ENCODE data around the gene RBM46. TPM values are rescaled to one million over a fixed set of nuclear protein-coding genes. Genes with fewer than 3 reads are reported as not detected.

The RBM46 gene
- total RNA-seq (2014; rRNA removed; shearing (Covaris generic); ENCODE audit: low replicate concordance), result 3.5 TPM in 1 of 2 replicates, not detected in the other

GRCh38 chr4:154781126-154781982, at the start of gene RBM46:
Gene RBM46 (plus strand): TSS chr4:154781272. CDS start chr4:154796753, 15,481 bp downstream.
- no peak for DNase-seq (ENCODE audit: low read depth)
- in situ Hi-C loops (cut with HindIII; ENCODE audit: low pct_unique_long_range_greater_than_20kb, low sequenced_read_pairs), result no loop called here

GRCh38 chr4:154731756-154732155, 49.3 kb upstream of the RBM46 start:
- DNase-seq (ENCODE audit: low read depth), result no peak
- in situ Hi-C loops (cut with HindIII; ENCODE audit: low pct_unique_long_range_greater_than_20kb, low sequenced_read_pairs), result no loop called here

GRCh38 chr4:154732669-154733068, 48.4 kb upstream of the RBM46 start:
- DNase-seq (ENCODE audit: low read depth), result no peak
- in situ Hi-C loops (cut with HindIII; ENCODE audit: low pct_unique_long_range_greater_than_20kb, low sequenced_read_pairs), result no loop called here

GRCh38 chr4:154736770-154737169, 44.3 kb upstream of the RBM46 start:
- no peak for DNase-seq (ENCODE audit: low read depth)
- in situ Hi-C loops (cut with HindIII; ENCODE audit: low pct_unique_long_range_greater_than_20kb, low sequenced_read_pairs), result no loop called here

- DNase-seq (ENCODE audit: low read depth), result no peak
- in situ Hi-C loops (cut with HindIII; ENCODE audit: low pct_unique_long_range_greater_than_20kb, low sequenced_read_pairs), result no loop called here
These were observed 42.6 kb upstream of the RBM46 start for GRCh38 chr4:154738426-154738825.

GRCh38 chr4:154739111-154739510, 42.0 kb upstream of the RBM46 start:
- in situ Hi-C loops (cut with HindIII; ENCODE audit: low pct_unique_long_range_greater_than_20kb, low sequenced_read_pairs), result no loop called here
- DNase-seq (ENCODE audit: low read depth), result no peak

GRCh38 chr4:154740462-154740861, 40.6 kb upstream of the RBM46 start:
- DNase-seq (ENCODE audit: low read depth), result no peak
- in situ Hi-C loops (cut with HindIII; ENCODE audit: low pct_unique_long_range_greater_than_20kb, low sequenced_read_pairs), result no loop called here

- no peak for DNase-seq (ENCODE audit: low read depth)
- in situ Hi-C loops (cut with HindIII; ENCODE audit: low pct_unique_long_range_greater_than_20kb, low sequenced_read_pairs), result no loop called here
These were observed 39.9 kb upstream of the RBM46 start for GRCh38 chr4:154741131-154741665.

GRCh38 chr4:154741922-154742850, 38.9 kb upstream of the RBM46 start:
- no peak for DNase-seq (ENCODE audit: low read depth)
- in situ Hi-C loops (cut with HindIII; ENCODE audit: low pct_unique_long_range_greater_than_20kb, low sequenced_read_pairs), result no loop called here

- in situ Hi-C loops (cut with HindIII; ENCODE audit: low pct_unique_long_range_greater_than_20kb, low sequenced_read_pairs), result no loop called here
- no peak for DNase-seq (ENCODE audit: low read depth)
These were observed 37.3 kb upstream of the RBM46 start, which contains the start of gene LRAT for GRCh38 chr4:154743683-154744340. Gene LRAT (plus strand): TSS chr4:154744000. CDS start chr4:154744327, 327 bp downstream.

GRCh38 chr4:154744341-154744926, 36.6 kb upstream of the RBM46 start:
- DNase-seq (ENCODE audit: low read depth), result no peak
- in situ Hi-C loops (cut with HindIII; ENCODE audit: low pct_unique_long_range_greater_than_20kb, low sequenced_read_pairs), result no loop called here

GRCh38 chr4:154757713-154758112, 23.4 kb upstream of the RBM46 start:
- in situ Hi-C loops (cut with HindIII; ENCODE audit: low pct_unique_long_range_greater_than_20kb, low sequenced_read_pairs), result no loop called here
- DNase-seq (ENCODE audit: low read depth), result no peak

- no peak for DNase-seq (ENCODE audit: low read depth)
- in situ Hi-C loops (cut with HindIII; ENCODE audit: low pct_unique_long_range_greater_than_20kb, low sequenced_read_pairs), result no loop called here
These were observed 20.2 kb upstream of the RBM46 start for GRCh38 chr4:154760895-154761294.

GRCh38 chr4:154778264-154778663, 2.8 kb upstream of the RBM46 start:
- in situ Hi-C loops (cut with HindIII; ENCODE audit: low pct_unique_long_range_greater_than_20kb, low sequenced_read_pairs), result no loop called here
- DNase-seq (ENCODE audit: low read depth), result no peak

- peak; percentile 17 for DNase-seq (ENCODE audit: low read depth)
- in situ Hi-C loops (cut with HindIII; ENCODE audit: low pct_unique_long_range_greater_than_20kb, low sequenced_read_pairs), result no loop called here
These were observed 1.6 kb upstream of the RBM46 start for GRCh38 chr4:154779362-154779947.

- no peak for DNase-seq (ENCODE audit: low read depth)
- in situ Hi-C loops (cut with HindIII; ENCODE audit: low pct_unique_long_range_greater_than_20kb, low sequenced_read_pairs), result no loop called here
These were observed 866 bp downstream of the RBM46 start for GRCh38 chr4:154781983-154782293.

- in situ Hi-C loops (cut with HindIII; ENCODE audit: low pct_unique_long_range_greater_than_20kb, low sequenced_read_pairs), result no loop called here
- peak; percentile 16 for DNase-seq (ENCODE audit: low read depth)
These were observed 26.1 kb downstream of the RBM46 start for GRCh38 chr4:154807042-154807630.
